Mucosa of descending colon (tissue), 3 donors: ENCODE measurements around the gene TANC1. TPM values are rescaled to one million over a fixed set of nuclear protein-coding genes. Genes with fewer than 3 reads are reported as not detected.

Experiments
- ATAC-seq: fragments of 200-7000 bp; cut with Tn5 transposase; one replicate; pipeline ENCODE4 v1.9.1; 2020; ENCODE audit warnings: mild to moderate bottlenecking, moderate library complexity
- DNase-seq, 3 donors: peaks; one replicate each; pipeline ENCODE4 v3.0.0-alpha.2; 2020
- H3K36me3 ChIP-seq: fragments of 200-600 bp; one replicate; pipeline ENCODE4 v1.8.0; 2021; ENCODE audit warnings: low read depth, mild to moderate bottlenecking
- H3K4me1 ChIP-seq: fragments of 200-600 bp; one replicate; pipeline ENCODE4 v1.8.0; 2021; ENCODE audit warnings: low read depth, mild to moderate bottlenecking
- H3K4me3 ChIP-seq: fragments of 200-600 bp; one replicate; pipeline ENCODE4 v1.8.0; 2021; ENCODE audit warnings: mild to moderate bottlenecking
- H3K9me3 ChIP-seq: fragments of 200-600 bp; one replicate; pipeline ENCODE4 v1.8.0; 2021; ENCODE audit warnings: mild to moderate bottlenecking
- intact Hi-C, 2 donors: fragments of 100-400 bp; cut with DNase I in 1 of 2; cut with micrococcal nuclease in 1 of 2; formaldehyde crosslinking; loops; one replicate each; pipeline versions ENCODE4 v1.11.0 to v1.11.1; 2022; cut with DNase I, micrococcal nuclease
- total RNA-seq, 3 donors: library from RNA; stranded (reverse); fragmentation: NEBNext Ultra II Directional in 2 of 3; extraction: Animal tissue kit (Norgen Biotek cat#: 25700) in 2 of 3; gene quantifications; one replicate each; pipeline versions ENCODE4 v1.2.1 to v1.2.4, GENCODE V29; 2021 to 2023
- TF ChIP-seq, protein P1 (sequence below): fragments of 200-600 bp; IDR thresholded peaks from one replicate; pipeline ENCODE4 v1.8.0; 2022; ENCODE audit warnings: antibody characterized with exemption, mild to moderate bottlenecking
- donor health status: DM: no; HTN: no; CAD: no; lungs with moderate emphysema.
- donor health status: DM: no; HTN: no; CAD: no.
- donor health status: DM: no; HTN: yes; CAD: no.

TANC1 gene
- total RNA-seq, 3 donors from 2014 or later, result 30.7 to 55.5 (median 41.0) TPM

DNA sequence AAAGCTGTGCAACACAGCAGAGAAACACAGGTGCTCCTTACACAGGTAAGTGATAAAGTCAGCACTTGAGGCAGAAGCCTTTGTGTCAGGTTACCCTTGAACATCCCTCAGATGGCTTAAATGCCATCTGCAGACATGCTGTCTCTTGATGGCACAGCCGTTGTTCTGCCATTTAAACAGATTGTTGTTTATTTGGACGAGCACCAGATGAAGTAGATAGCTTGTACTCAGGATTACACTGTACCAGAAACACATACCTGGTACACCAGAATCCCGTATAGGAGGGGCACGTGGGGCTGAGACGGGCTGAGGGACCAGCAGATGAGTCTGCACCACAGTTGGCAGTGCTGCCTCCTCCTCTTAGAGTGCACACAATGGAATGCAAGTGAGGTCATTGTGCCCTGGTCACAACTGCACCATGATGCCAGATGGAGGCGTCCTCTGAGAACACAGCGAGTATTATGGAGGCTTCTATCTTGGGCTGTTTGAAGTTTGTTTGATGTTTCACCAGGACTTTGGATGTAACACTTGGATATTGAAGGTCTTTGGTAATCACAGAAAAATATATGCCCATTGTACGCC, 143.0 kb downstream of the TANC1 start:
- Histone ChIP-seq H3K4me1 (no peaks in the 10 kb centered on the region), H3K4me3 (no peak overlapping the region), H3K36me3 (no peaks in the 10 kb centered on the region), H3K9me3 (no peaks in the 10 kb centered on the region)
- intact Hi-C loops, result no loop called here
- TF ChIP-seq, protein P1, sequence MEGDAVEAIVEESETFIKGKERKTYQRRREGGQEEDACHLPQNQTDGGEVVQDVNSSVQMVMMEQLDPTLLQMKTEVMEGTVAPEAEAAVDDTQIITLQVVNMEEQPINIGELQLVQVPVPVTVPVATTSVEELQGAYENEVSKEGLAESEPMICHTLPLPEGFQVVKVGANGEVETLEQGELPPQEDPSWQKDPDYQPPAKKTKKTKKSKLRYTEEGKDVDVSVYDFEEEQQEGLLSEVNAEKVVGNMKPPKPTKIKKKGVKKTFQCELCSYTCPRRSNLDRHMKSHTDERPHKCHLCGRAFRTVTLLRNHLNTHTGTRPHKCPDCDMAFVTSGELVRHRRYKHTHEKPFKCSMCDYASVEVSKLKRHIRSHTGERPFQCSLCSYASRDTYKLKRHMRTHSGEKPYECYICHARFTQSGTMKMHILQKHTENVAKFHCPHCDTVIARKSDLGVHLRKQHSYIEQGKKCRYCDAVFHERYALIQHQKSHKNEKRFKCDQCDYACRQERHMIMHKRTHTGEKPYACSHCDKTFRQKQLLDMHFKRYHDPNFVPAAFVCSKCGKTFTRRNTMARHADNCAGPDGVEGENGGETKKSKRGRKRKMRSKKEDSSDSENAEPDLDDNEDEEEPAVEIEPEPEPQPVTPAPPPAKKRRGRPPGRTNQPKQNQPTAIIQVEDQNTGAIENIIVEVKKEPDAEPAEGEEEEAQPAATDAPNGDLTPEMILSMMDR, result no peak
- DNase-seq (no peak), ATAC-seq (no peak)

DNA sequence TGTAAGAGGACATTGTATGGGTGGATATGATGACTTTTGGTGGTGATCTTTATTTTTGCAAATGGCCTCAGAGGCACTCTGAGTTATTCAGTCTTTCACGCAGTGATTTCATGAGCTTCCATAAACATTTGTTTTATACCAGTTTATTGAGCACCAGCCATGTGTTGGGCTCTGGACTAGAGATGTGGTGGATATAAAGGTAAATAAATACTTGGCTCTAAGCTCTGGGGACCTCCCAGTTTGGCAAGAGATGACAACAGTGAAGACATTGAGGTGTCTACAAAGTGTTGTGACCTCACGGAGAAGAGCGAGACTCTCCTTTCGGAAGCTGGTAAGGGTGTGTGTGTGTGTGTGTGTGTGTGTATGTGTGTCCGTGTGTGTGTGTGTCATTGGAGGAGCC, 146.4 kb downstream of the TANC1 start:
- intact Hi-C loops, result loop anchor here (5.0 kb wide), 2 partner anchors 78 to 213 kb away; no protein-coding TSS in a partner anchor

DNA sequence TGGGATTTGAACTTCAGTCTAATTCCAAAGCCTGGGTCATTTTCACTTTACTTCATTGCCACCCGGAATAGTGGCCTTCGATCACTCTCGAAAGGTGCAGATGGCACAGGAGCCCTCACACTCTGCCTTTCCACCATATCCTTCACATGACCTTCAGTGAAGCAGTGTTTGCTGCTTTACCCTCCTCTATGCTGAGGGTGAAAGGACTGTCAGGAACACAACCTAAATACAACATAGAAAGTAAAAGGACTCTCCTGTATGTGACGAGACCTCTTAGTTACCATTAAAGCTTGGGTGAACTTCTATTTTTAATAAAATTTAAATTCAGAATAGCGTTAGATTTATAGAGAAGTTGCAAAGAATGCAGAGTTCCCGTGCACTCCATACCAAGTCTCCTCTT, 148.5 kb downstream of the TANC1 start:
- Histone ChIP-seq H3K9me3 (no peaks in the 10 kb centered on the region), H3K4me1 (no peaks in the 10 kb centered on the region), H3K4me3 (no peak overlapping the region), H3K36me3 (no peaks in the 10 kb centered on the region)
- TF ChIP-seq, protein P1, result no peak
- ATAC-seq (no peak), DNase-seq (no peak)
- intact Hi-C loops, result loop anchor here (5.0 kb wide), 2 partner anchors 80 to 215 kb away; no protein-coding TSS in a partner anchor

More for the DNA sequence above, 146.4 kb downstream of the TANC1 start:
- Histone ChIP-seq H3K4me3 (no peak overlapping the region), H3K9me3 (no peaks in the 10 kb centered on the region), H3K36me3 (no peaks in the 10 kb centered on the region), H3K4me1 (no peaks in the 10 kb centered on the region)
- DNase-seq (no peak), ATAC-seq (no peak)
- TF ChIP-seq, protein P1, result no peak

DNA sequence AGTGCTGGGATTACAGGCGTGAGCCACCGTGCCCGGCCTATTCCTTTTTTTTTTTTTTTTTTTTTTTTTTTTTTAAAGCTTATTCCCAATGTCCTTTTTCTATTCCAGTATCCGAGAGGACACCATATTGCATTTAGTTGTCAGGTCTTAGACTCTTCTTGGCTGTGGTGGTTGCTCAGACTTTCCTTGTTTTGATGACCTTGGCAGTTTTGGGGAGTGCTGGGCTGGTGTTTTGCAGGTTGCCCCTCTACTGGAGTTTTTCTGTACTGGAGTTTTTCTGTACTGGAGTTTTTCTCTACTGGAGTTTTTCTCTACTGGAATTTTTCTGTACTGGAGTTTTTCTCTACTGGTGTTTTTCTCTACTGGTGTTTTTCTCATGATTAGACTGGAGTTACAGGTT, 149.2 kb downstream of the TANC1 start:
- Histone ChIP-seq H3K4me1 (no peaks in the 10 kb centered on the region), H3K4me3 (no peak overlapping the region), H3K9me3 (no peaks in the 10 kb centered on the region), H3K36me3 (no peaks in the 10 kb centered on the region)
- DNase-seq (no peak), ATAC-seq (no peak)
- TF ChIP-seq, protein P1, result no peak
- intact Hi-C loops, result loop anchor here (5.0 kb wide), 2 partner anchors 80 to 215 kb away; no protein-coding TSS in a partner anchor

DNA sequence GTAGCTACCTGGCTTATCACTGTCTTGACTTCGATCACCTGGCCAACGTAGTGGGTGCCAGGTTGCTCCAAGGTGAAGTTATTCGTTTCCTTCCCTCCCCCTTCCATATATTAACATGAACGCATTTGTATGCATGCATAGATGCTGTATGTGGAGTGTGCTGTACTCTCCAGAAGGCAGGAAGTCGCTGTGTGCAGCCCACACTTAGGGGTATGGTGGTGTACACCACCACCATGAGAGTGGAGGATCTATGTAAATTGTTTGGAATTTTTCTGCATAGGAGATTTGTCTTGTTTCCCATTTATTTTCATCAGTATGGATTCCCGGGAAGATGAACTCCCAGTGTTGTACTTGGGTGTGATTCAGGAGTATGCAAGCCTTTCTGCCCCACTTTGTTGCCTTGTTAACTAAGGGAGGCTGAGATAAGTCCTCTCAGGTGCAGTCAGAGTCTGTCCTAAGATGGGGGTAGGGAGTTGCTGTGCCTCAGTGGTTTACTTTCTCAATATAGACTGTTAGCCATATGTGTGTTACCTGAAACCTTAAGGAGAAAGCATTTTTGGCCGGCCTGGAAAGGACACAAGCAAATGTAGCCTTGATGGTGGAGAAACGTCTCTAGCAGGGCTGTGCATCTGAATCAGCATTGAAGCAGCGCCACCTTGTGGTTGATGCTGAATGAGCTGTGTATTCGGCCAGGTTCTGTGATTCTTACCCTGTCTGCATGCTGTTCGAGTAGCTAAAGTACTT, 149.8 kb downstream of the TANC1 start:
- Histone ChIP-seq H3K4me1 (peaks cover 3% of the 10 kb centered on the region), H3K9me3 (no peaks in the 10 kb centered on the region), H3K36me3 (no peaks in the 10 kb centered on the region), H3K4me3 (no peak overlapping the region)
- ATAC-seq, result peak; percentile 96
- intact Hi-C loops, result loop anchor here (5.0 kb wide), 2 partner anchors 81 to 216 kb away; no protein-coding TSS in a partner anchor
- TF ChIP-seq, protein P1, result peak; percentile 77
- peak; percentile 62 to 97 (median 87) for DNase-seq
